SW 1271 (cell line): ENCODE results near the gene PAX1.

Experiments
- DNase-seq, 2 experiments: peaks; one replicate each; lab custom pipeline; 2025; lab: John Stamatoyannopoulos, UW

The PAX1 gene

GRCh38 chr20:21705575-21706260 is at the start of gene PAX1:
Gene PAX1, plus strand, starts transcription at chr20:21705664. Its CDS starts 49 bp downstream, at chr20:21705713.
- no peak for DNase-seq

- no peak for DNase-seq
Observed at GRCh38 chr20:21656308-21657067, 49.0 kb upstream of the PAX1 start.

GRCh38 chr20:21661488-21662055 is 43.9 kb upstream of the PAX1 start:
- DNase-seq: no peak

GRCh38 chr20:21663465-21663864 is 42.0 kb upstream of the PAX1 start:
- no peak for DNase-seq

GRCh38 chr20:21665687-21666446 is 39.6 kb upstream of the PAX1 start:
- no peak for DNase-seq

GRCh38 chr20:21670126-21670525 is 35.3 kb upstream of the PAX1 start:
- DNase-seq: no peak

- no peak for DNase-seq
Observed at GRCh38 chr20:21670981-21671380, 34.5 kb upstream of the PAX1 start.

GRCh38 chr20:21677261-21677660 is 28.2 kb upstream of the PAX1 start:
- no peak for DNase-seq

GRCh38 chr20:21677781-21678180 is 27.7 kb upstream of the PAX1 start:
- no peak for DNase-seq

GRCh38 chr20:21681234-21681921 is 24.1 kb upstream of the PAX1 start:
- DNase-seq: no peak

- no peak for DNase-seq
Observed at GRCh38 chr20:21681922-21682318, 23.5 kb upstream of the PAX1 start.

- no peak for DNase-seq
Observed at GRCh38 chr20:21682521-21682954, 22.9 kb upstream of the PAX1 start.

GRCh38 chr20:21684671-21685070 is 20.8 kb upstream of the PAX1 start:
- no peak for DNase-seq

GRCh38 chr20:21685981-21686380 is 19.5 kb upstream of the PAX1 start:
- no peak for DNase-seq

GRCh38 chr20:21693322-21693721 is 12.1 kb upstream of the PAX1 start:
- no peak for DNase-seq

GRCh38 chr20:21698494-21699215 is 6.8 kb upstream of the PAX1 start:
- DNase-seq: no peak

- DNase-seq: no peak
Observed at GRCh38 chr20:21699216-21699508, 6.3 kb upstream of the PAX1 start.

- no peak for DNase-seq
Observed at GRCh38 chr20:21701171-21701876, 4.1 kb upstream of the PAX1 start.

GRCh38 chr20:21702016-21702415 is 3.4 kb upstream of the PAX1 start:
- no peak for DNase-seq

- DNase-seq: no peak
Observed at GRCh38 chr20:21702553-21703470, 2.7 kb upstream of the PAX1 start.
